Fibroblast of lung (primary cell): ENCODE results near the gene MYH15. TPM values are rescaled to one million over a fixed set of nuclear protein-coding genes. Genes with fewer than 3 reads are reported as not detected.

Source experiments
- DNase-seq, 2 donors: peaks; one replicate each; pipeline versions ENCODE4 v3.0.0 to v3.0.0-alpha.2; 2010; ENCODE audit warnings: low read depth in 2 of 2
- H2AFZ ChIP-seq: 2 replicates; pipeline ENCODE4 v1.5.1; 2012; ENCODE audit warnings: low read length, control low read depth, inconsistent platforms
- H3K27ac ChIP-seq: 2 replicates; pipeline ENCODE4 v1.5.1; 2011; ENCODE audit warnings: low read length, control low read depth; ENCODE audit not compliant: insufficient read depth
- H3K27me3 ChIP-seq: 2 replicates; pipeline ENCODE4 v1.5.1; 2011; ENCODE audit warnings: mild to moderate bottlenecking, low read length; ENCODE audit not compliant: control insufficient read depth, insufficient read depth
- H3K36me3 ChIP-seq: 2 replicates; pipeline ENCODE4 v1.5.1; 2011; ENCODE audit warnings: low read length; ENCODE audit not compliant: control insufficient read depth, insufficient read depth
- H3K4me1 ChIP-seq: 2 replicates; pipeline ENCODE4 v1.5.1; 2011; ENCODE audit warnings: low read length; ENCODE audit not compliant: control insufficient read depth, insufficient read depth; ENCODE audit errors: extremely low read depth
- H3K4me2 ChIP-seq: 2 replicates; pipeline ENCODE4 v1.5.1; 2011; ENCODE audit warnings: low read length, control low read depth; ENCODE audit not compliant: insufficient read depth; ENCODE audit errors: extremely low read depth
- H3K4me3 ChIP-seq, 4 experiments: fragments of 200-600 bp in 1 of 4; sonication (generic) in 1 of 4; replicated peaks in 1 of 4; 2 replicates each; pipeline ENCODE4 v1.5.1; 2011 to 2016; ENCODE audit warnings: low read length in 4 of 4, low read depth in 3 of 4, mild to moderate bottlenecking in 3 of 4, control low read depth in 2 of 4, inconsistent platforms in 1 of 4, mixed read lengths in 1 of 4; ENCODE audit not compliant: insufficient read depth in 1 of 4; ENCODE audit errors: control extremely low read depth in 1 of 4
- H3K79me2 ChIP-seq: 2 replicates; pipeline ENCODE4 v1.5.1; 2012; ENCODE audit warnings: mild to moderate bottlenecking, low read length, inconsistent platforms; ENCODE audit not compliant: control insufficient read depth, insufficient read depth
- H3K9ac ChIP-seq: 2 replicates; pipeline ENCODE4 v1.5.1; 2011; ENCODE audit warnings: mild to moderate bottlenecking, low read length, control low read depth; ENCODE audit not compliant: insufficient read depth
- H3K9me3 ChIP-seq: 2 replicates; pipeline ENCODE4 v1.5.1; 2012; ENCODE audit warnings: low read depth, low read length; ENCODE audit not compliant: control insufficient read depth, insufficient read depth
- H4K20me1 ChIP-seq: 2 replicates; pipeline ENCODE4 v1.5.1; 2011; ENCODE audit warnings: low read length; ENCODE audit not compliant: control insufficient read depth, insufficient read depth; ENCODE audit errors: extremely low read depth
- CTCF ChIP-seq, 2 donors: IDR thresholded peaks in 1 of 2; conservative IDR thresholded peaks in 1 of 2; 1 replicate in 1 of 2; 2 replicates in 1 of 2; pipeline ENCODE4 v1.5.1; 2011 to 2012; ENCODE audit warnings: low read length in 2 of 2, control low read depth in 1 of 2, inconsistent platforms in 1 of 2, low read depth in 1 of 2, mild to moderate bottlenecking in 1 of 2
- EZH2 ChIP-seq: IDR thresholded peaks from 2 replicates; pipeline ENCODE4 v1.5.1; 2012; ENCODE audit warnings: low read length, control low read depth, mild to moderate bottlenecking; ENCODE audit errors: missing control alignments
- polyA plus RNA-seq, 2 donors: library from polyadenylated mRNA; depleted of rRNA in 1 of 2; stranded (reverse) in 1 of 2; unstranded in 1 of 2; fragments of >200 nt; gene quantifications; 2 replicates each; pipeline ENCODE4 v1.2.1, GENCODE V29; 2011 to 2012; ENCODE audit warnings: missing spikeins in 1 of 2
- total RNA-seq: library from RNA; depleted of rRNA; stranded (reverse); fragments of >200 nt; gene quantifications from 2 replicates; pipeline ENCODE4 v1.2.1, GENCODE V29; 2014

The MYH15 gene
- total and polyA plus RNA-seq, 2 donors (not counting 1 experiment from before 2014, with no cell fraction given), result 0.05 to 0.17 TPM

DNA sequence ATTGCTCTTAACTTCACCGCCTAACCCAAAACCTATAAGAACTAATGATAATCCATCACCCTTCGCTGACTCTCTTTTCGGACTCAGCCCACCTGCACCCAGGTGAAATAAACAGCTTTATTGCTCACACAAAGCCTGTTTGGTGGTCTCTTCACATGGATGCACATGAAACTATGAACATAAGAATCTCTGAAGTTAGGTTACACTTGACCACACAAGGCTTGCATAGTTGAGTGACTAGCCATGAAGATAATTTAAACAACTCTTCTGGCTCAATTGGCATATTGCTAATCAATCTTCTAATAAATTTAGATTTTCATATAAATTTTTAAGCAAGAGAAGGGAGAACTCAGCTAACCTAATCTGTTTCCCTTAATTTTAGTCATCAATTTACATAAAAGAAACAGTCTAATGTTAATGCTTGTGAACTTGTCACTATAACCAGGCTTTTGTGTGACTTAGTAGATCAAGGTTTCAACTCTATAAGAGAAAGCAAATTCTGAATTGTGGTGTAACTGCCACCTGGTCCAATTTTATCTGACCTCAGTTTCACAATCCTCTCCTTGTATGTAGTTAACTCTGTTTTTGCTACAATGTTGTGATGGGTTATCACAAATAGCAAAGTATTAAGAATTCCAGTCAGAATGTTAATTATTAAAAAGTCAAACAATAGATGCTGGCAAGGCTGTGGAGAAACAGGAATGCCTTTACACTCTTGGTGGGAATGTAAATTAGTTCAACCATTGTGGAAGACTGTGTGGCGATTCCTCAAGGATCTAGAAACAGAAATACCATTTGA, 132.0 kb downstream of the MYH15 start:
- Histone ChIP-seq H3K79me2 (no peaks in the 10 kb centered on the region), H3K4me1 (no peaks in the 10 kb centered on the region), H3K4me3 (no peak overlapping the region), H4K20me1 (no peaks in the 10 kb centered on the region), H3K27ac (no peak overlapping the region), H3K9ac (no peak overlapping the region), H2AFZ (no peak overlapping the region), H3K9me3 (no peaks in the 10 kb centered on the region), H3K4me2 (no peak overlapping the region), H3K27me3 (no peaks in the 10 kb centered on the region), H3K36me3 (no peaks in the 10 kb centered on the region)
- TF ChIP-seq CTCF (conservative IDR thresholded peaks at IDR 0.05 in 1 of 2, IDR thresholded peaks at IDR 0.05 in 1 of 2; ENCODE audit: low read depth in 1 of 2, low read length in 2 of 2), result no peak
- no peak for TF ChIP-seq EZH2
- DNase-seq, result no peak

DNA sequence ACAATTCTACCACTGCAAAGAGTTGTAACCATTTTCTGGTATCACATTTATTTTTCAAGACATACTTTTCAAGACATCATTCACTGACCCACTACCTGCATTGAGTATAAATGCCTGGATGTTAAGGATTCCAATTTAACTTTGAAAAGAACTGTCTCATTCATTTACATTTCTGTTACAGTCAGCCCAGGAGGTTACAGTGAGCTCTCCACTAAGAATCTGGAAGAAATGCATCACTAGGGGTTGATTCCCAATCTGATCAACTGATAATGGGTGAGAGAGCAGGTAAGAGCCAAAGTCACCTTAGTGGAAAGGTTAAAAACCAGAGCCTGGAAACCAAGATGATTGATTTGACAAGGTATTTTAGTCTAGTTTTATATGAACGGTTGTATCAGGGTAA, 133.0 kb downstream of the MYH15 start:
- no peak for TF ChIP-seq CTCF (conservative IDR thresholded peaks at IDR 0.05 in 1 of 2, IDR thresholded peaks at IDR 0.05 in 1 of 2; ENCODE audit: low read depth in 1 of 2, low read length in 2 of 2)
- TF ChIP-seq EZH2, result no peak
- Histone ChIP-seq H3K27ac (no peak overlapping the region), H3K9me3 (no peaks in the 10 kb centered on the region)

DNA sequence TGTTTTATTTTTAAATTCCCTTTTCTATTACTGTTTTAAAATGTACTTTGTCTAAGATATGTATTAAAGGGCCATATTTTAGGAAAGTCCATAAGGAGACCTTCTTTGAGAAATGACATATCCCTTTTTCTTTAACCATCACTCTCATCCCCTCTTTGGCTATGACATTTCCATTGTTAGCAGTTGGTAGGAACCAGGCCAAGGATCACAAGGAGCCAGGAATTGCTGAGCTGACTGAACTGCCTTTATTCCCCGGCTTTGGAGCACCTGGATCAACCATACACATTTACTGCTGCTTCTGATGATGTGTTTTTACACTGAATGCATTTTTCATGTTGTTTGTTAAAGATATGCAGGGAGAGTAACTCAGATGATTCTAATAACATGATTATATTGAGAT, 134.4 kb downstream of the MYH15 start:
- H2AFZ ChIP-seq, result no peak overlapping the region

More for the DNA sequence above, 133.0 kb downstream of the MYH15 start:
- Histone ChIP-seq H3K4me1 (no peaks in the 10 kb centered on the region), H4K20me1 (no peaks in the 10 kb centered on the region), H3K27me3 (no peaks in the 10 kb centered on the region), H3K4me3 (no peak overlapping the region), H3K36me3 (no peaks in the 10 kb centered on the region), H2AFZ (no peak overlapping the region), H3K9ac (no peak overlapping the region), H3K79me2 (no peaks in the 10 kb centered on the region), H3K4me2 (no peak overlapping the region)
- no peak for DNase-seq

More for the DNA sequence above, 134.4 kb downstream of the MYH15 start:
- TF ChIP-seq EZH2 (no peak), CTCF (conservative IDR thresholded peaks at IDR 0.05 in 1 of 2, IDR thresholded peaks at IDR 0.05 in 1 of 2; ENCODE audit: low read depth in 1 of 2, low read length in 2 of 2) (no peak)
- H3K27ac ChIP-seq, result no peak overlapping the region
- no peaks in the 10 kb centered on the region for H3K79me2 ChIP-seq
- no peaks in the 10 kb centered on the region for H4K20me1 ChIP-seq
- H3K9ac ChIP-seq, result no peak overlapping the region
- no peaks in the 10 kb centered on the region for H3K36me3 ChIP-seq
- H3K27me3 ChIP-seq, result no peaks in the 10 kb centered on the region
- DNase-seq, result no peak
- H3K4me1 ChIP-seq, result no peaks in the 10 kb centered on the region
- no peak overlapping the region for H3K4me2 ChIP-seq
- H3K4me3 ChIP-seq, result no peak overlapping the region
- H3K9me3 ChIP-seq, result no peaks in the 10 kb centered on the region
